ENCODE data around the gene CADPS. TPM values are rescaled to one million over a fixed set of nuclear protein-coding genes. Genes with fewer than 3 reads are reported as not detected.
"Not testable (repeated sequence)": the region's sequence is repeated elsewhere in the genome, so short reads cannot be mapped to it uniquely, and the experiment has no call there.

Gene CADPS
- total RNA-seq, 1 donor from 2014 or later = 1.3 TPM

GRCh38 chr3:62584636-62585035 is 290.6 kb downstream of the CADPS start:
- Histone ChIP-seq H3K27me3 (ENCODE audit: control insufficient read depth, insufficient read depth, low read length) (no peaks in the 10 kb centered on the region), H3K4me3 (ENCODE audit: low read depth, low read length) (no peak overlapping the region), H3K36me3 (ENCODE audit: control insufficient read depth, insufficient read depth, low read length) (no peaks in the 10 kb centered on the region)
- DNase-seq (ENCODE audit: low read depth) = no peak
- TF ChIP-seq, protein P1, sequence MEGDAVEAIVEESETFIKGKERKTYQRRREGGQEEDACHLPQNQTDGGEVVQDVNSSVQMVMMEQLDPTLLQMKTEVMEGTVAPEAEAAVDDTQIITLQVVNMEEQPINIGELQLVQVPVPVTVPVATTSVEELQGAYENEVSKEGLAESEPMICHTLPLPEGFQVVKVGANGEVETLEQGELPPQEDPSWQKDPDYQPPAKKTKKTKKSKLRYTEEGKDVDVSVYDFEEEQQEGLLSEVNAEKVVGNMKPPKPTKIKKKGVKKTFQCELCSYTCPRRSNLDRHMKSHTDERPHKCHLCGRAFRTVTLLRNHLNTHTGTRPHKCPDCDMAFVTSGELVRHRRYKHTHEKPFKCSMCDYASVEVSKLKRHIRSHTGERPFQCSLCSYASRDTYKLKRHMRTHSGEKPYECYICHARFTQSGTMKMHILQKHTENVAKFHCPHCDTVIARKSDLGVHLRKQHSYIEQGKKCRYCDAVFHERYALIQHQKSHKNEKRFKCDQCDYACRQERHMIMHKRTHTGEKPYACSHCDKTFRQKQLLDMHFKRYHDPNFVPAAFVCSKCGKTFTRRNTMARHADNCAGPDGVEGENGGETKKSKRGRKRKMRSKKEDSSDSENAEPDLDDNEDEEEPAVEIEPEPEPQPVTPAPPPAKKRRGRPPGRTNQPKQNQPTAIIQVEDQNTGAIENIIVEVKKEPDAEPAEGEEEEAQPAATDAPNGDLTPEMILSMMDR (IDR thresholded peaks at IDR 0.05; ENCODE audit: insufficient read depth, low read length, severe bottlenecking) = no peak
- no peak for FAIRE-seq

DNA sequence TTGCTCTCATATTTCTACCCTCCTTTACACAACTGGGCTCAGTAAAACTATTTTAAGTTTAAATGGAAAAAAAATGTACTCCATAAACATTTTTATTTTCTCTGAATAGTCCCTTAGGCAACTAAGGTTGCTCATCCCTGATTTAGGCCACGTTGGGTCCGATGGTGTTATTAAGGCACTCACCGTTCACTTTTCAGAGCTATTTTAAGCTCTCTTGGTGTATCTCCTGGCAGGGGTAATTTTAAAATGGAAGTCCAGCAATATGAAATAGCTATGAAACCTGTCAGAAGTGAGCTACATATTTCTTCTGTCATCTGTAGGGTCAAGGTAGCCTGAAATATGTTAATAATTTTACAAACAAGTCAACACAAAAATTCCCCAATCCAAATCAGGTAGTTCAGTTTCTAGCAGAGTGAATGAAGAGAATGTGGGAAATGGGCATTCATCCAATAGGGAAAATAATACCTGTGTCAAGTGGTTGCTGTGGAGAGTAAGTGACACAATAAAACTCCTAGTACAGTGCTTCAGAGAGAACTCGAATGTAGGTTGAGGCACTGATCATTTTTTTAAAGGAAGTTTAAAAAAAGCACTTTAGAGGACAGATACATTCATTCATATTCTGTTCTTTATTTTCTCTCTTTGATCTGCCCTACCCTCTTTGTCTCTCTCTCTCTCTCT is 292.6 kb downstream of the CADPS start:
- H3K36me3 ChIP-seq (ENCODE audit: control insufficient read depth, insufficient read depth, low read length) = no peaks in the 10 kb centered on the region
- FAIRE-seq = no peak

GRCh38 chr3:62580485-62580884 is 294.7 kb downstream of the CADPS start:
- not testable (repeated sequence) for FAIRE-seq; DNase-seq (ENCODE audit: low read depth); H3K4me3 ChIP-seq (ENCODE audit: low read depth, low read length); H3K27me3 ChIP-seq (ENCODE audit: control insufficient read depth, insufficient read depth, low read length); H3K36me3 ChIP-seq (ENCODE audit: control insufficient read depth, insufficient read depth, low read length)

More for the DNA sequence above, 292.6 kb downstream of the CADPS start:
- DNase-seq (ENCODE audit: low read depth) = no peak
- TF ChIP-seq, protein P1 (IDR thresholded peaks at IDR 0.05; ENCODE audit: insufficient read depth, low read length, severe bottlenecking) = no peak
- Histone ChIP-seq H3K4me3 (ENCODE audit: low read depth, low read length) (no peak overlapping the region), H3K27me3 (ENCODE audit: control insufficient read depth, insufficient read depth, low read length) (no peaks in the 10 kb centered on the region)

GRCh38 chr3:62577153-62577552 is 298.1 kb downstream of the CADPS start:
- no peaks in the 10 kb centered on the region for H3K36me3 ChIP-seq (ENCODE audit: control insufficient read depth, insufficient read depth, low read length)
- no peak overlapping the region for H3K4me3 ChIP-seq (ENCODE audit: low read depth, low read length)
- TF ChIP-seq, protein P1 (IDR thresholded peaks at IDR 0.05; ENCODE audit: insufficient read depth, low read length, severe bottlenecking) = no peak
- FAIRE-seq = no peak
- H3K27me3 ChIP-seq (ENCODE audit: control insufficient read depth, insufficient read depth, low read length) = no peaks in the 10 kb centered on the region
- peak; percentile 21 for DNase-seq (ENCODE audit: low read depth)

DNA sequence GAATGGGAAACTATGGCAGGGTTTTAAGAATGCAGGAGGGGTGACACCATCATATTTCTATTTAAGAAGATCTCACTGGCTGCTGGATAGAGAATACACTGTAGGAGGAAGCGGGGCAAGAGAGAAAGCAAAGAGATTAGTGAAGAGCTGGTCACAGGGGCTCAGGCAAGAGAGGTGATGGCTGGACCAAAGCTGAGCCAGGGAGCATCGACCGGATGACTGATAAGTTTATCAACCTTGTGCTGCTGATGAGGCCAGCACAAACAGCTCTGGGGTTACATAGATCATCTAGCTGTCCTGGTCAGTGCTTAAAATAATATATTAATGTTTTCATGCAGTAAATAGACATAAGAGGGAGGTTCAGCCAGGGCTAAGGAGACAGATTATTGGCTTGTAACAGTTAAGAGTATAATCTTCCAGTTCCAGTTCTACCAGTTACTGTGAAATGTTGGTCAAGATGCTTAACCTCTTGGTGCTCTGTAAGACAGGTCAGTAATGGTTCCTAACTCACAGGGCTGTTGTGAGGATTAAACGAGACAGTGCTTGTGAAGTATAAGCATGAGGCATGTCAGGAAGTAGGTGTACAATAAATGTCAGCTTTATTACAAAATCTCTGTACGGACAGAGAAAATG is 300.8 kb downstream of the CADPS start:
- Histone ChIP-seq H3K36me3 (ENCODE audit: control insufficient read depth, insufficient read depth, low read length) (no peaks in the 10 kb centered on the region), H3K27me3 (ENCODE audit: control insufficient read depth, insufficient read depth, low read length) (no peaks in the 10 kb centered on the region), H3K4me3 (ENCODE audit: low read depth, low read length) (no peak overlapping the region)
- no peak for FAIRE-seq
- TF ChIP-seq, protein P1 (IDR thresholded peaks at IDR 0.05; ENCODE audit: insufficient read depth, low read length, severe bottlenecking) = no peak
- no peak for DNase-seq (ENCODE audit: low read depth)

- Histone ChIP-seq H3K4me3 (ENCODE audit: low read depth, low read length) (no peak overlapping the region), H3K27me3 (ENCODE audit: control insufficient read depth, insufficient read depth, low read length) (no peaks in the 10 kb centered on the region), H3K36me3 (ENCODE audit: control insufficient read depth, insufficient read depth, low read length) (no peaks in the 10 kb centered on the region)
- peak; percentile 40 for FAIRE-seq
- TF ChIP-seq, protein P1 (IDR thresholded peaks at IDR 0.05; ENCODE audit: insufficient read depth, low read length, severe bottlenecking) = no peak
- DNase-seq (ENCODE audit: low read depth) = no peak
Measured at GRCh38 chr3:62571916-62572315, 303.3 kb downstream of the CADPS start.

All from bronchial epithelial cell (primary cell).